HL-60 (cell line): ENCODE data around the gene FOXP2.
"Not testable (repeated sequence)": the region's sequence is repeated elsewhere in the genome, so short reads cannot be mapped to it uniquely, and the experiment has no call there.

Experiments
- DNase-seq, 2 experiments: peaks; one replicate each; pipeline ENCODE4 v3.0.0-alpha.2; 2010 to 2020; ENCODE audit warnings: low read depth in 1 of 2, low spot score in 1 of 2
- H3K27ac ChIP-seq: fragments of 250-450 bp; sonication (Bioruptor Pico); replicated peaks from 2 replicates; pipeline ENCODE4 v1.5.1; 2020; ENCODE audit warnings: mild to moderate bottlenecking, moderate library complexity
- H3K27me3 ChIP-seq: fragments of 250-450 bp; sonication (Bioruptor Pico); 2 replicates; pipeline ENCODE4 v1.5.1; 2021; ENCODE audit warnings: mild to moderate bottlenecking, moderate library complexity; ENCODE audit not compliant: insufficient read depth, poor library complexity, severe bottlenecking
- H3K4me3 ChIP-seq: replicated peaks from 2 replicates; pipeline ENCODE4 v1.5.1; 2011; ENCODE audit warnings: mild to moderate bottlenecking, control low read depth, low read length; ENCODE audit not compliant: insufficient read depth
- CTCF ChIP-seq: IDR thresholded peaks from one replicate; pipeline ENCODE4 v1.5.1; 2011; ENCODE audit warnings: low read length, control low read depth, inconsistent platforms; ENCODE audit not compliant: insufficient read depth
- GABPA ChIP-seq: IDR thresholded peaks from 2 replicates; pipeline ENCODE4 v1.6.1; 2012; ENCODE audit warnings: low read depth
- POLR2AphosphoS5 ChIP-seq: IDR thresholded peaks from 2 replicates; pipeline ENCODE4 v1.6.1; 2012; ENCODE audit warnings: low read depth
- REST ChIP-seq: IDR thresholded peaks from 2 replicates; pipeline ENCODE4 v1.6.1; 2012; ENCODE audit warnings: low read depth; ENCODE audit not compliant: insufficient replicate concordance
- SPI1 ChIP-seq: IDR thresholded peaks from 2 replicates; pipeline ENCODE4 v1.6.1; 2012; ENCODE audit warnings: low read depth, mild to moderate bottlenecking, borderline replicate concordance

Gene FOXP2

DNA sequence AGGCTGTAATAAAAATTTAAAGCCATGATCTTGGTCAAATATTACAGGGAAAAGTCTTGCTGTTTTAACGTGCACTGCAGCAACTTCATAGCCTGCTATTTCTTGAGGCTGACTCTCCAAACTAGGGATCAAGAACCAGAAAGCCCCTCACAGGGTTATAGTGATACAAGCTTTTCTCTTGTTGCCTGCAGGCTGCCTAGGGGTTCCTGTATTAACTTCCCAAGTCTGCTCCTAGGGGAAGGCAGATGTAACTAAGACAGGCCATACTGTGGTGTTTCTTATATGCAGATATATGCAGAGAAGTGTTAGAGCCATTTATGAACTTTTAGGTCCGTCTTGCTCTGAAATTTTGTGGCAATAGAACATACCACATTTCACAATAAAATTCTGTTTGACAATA is 175.7 kb downstream of the FOXP2 start:
- no peak overlapping the region for H3K4me3 ChIP-seq
- no peak overlapping the region for H3K27ac ChIP-seq
- H3K27me3 ChIP-seq: no peaks in the 10 kb centered on the region
- TF ChIP-seq CTCF (no peak), GABPA (no peak), REST (no peak), POLR2AphosphoS5 (no peak)
- no peak for DNase-seq

DNA sequence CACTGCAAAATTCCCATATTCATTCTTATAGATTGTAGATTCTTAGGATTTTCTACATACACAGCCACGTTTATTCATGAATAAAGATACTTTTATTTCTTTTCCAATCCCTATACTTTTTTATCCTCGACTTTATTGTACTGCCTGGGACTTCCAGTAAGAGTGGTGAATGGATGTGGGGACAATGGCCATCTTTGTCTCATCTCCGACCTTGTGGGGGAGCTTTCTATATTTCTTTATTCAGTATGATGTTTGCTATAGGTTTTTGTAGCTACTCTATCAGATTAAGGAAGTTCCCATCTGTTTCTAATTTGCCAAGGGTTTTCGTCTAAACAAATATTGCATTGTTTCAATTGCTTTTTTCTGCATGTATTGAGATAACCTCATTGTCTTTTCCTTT is 184.3 kb downstream of the FOXP2 start:
- Histone ChIP-seq H3K27me3 (no peaks in the 10 kb centered on the region), H3K4me3 (no peak overlapping the region), H3K27ac (no peak overlapping the region)
- DNase-seq: no peak
- no peak for TF ChIP-seq CTCF
- no peak for TF ChIP-seq POLR2AphosphoS5
- no peak for TF ChIP-seq REST
- no peak for TF ChIP-seq GABPA
- TF ChIP-seq SPI1: no peak

- TF ChIP-seq POLR2AphosphoS5 (no peak), SPI1 (no peak), REST (no peak), GABPA (no peak), CTCF (no peak)
- no peak overlapping the region for H3K27ac ChIP-seq
- no peak overlapping the region for H3K4me3 ChIP-seq
- H3K27me3 ChIP-seq: no peaks in the 10 kb centered on the region
- no peak for DNase-seq
Observed at GRCh38 chr7:114606100-114606499, 191.5 kb downstream of the FOXP2 start.

- not testable (repeated sequence) for DNase-seq, H3K4me3 ChIP-seq, H3K27ac ChIP-seq, H3K27me3 ChIP-seq
Observed at GRCh38 chr7:114608822-114609221, 194.2 kb downstream of the FOXP2 start.
